HG03135 (cell line): ENCODE measurements around the gene NRG3.

Experiments used
- ATAC-seq: cut with Tn5 transposase; IDR thresholded peaks from one replicate; pipeline ENCODE4 v1.9.1; 2021; ENCODE audit warnings: mild to moderate bottlenecking, moderate library complexity; ENCODE audit not compliant: unreplicated experiment

The NRG3 gene

GRCh38 chr10:81882011-81882410 lies 7.0 kb downstream of the NRG3 start:
- no peak for ATAC-seq

GRCh38 chr10:81884856-81885255 lies 9.9 kb downstream of the NRG3 start:
- no peak for ATAC-seq

- no peak for ATAC-seq
Measured at GRCh38 chr10:81885491-81885890, 10.5 kb downstream of the NRG3 start.

GRCh38 chr10:81886939-81887338 lies 11.9 kb downstream of the NRG3 start:
- no peak for ATAC-seq

- no peak for ATAC-seq
Measured at GRCh38 chr10:81889181-81889769, 14.3 kb downstream of the NRG3 start.

- no peak for ATAC-seq
Measured at GRCh38 chr10:81894616-81895015, 19.6 kb downstream of the NRG3 start.

- ATAC-seq, result no peak
Measured at GRCh38 chr10:81898518-81898917, 23.5 kb downstream of the NRG3 start.

GRCh38 chr10:81900989-81901388 lies 26.0 kb downstream of the NRG3 start:
- ATAC-seq, result no peak

GRCh38 chr10:81903472-81903871 lies 28.5 kb downstream of the NRG3 start:
- no peak for ATAC-seq

GRCh38 chr10:81905161-81905560 lies 30.2 kb downstream of the NRG3 start:
- no peak for ATAC-seq

- no peak for ATAC-seq
Measured at GRCh38 chr10:81909453-81909852, 34.5 kb downstream of the NRG3 start.

GRCh38 chr10:81911328-81911727 lies 36.3 kb downstream of the NRG3 start:
- ATAC-seq, result no peak

GRCh38 chr10:81914736-81915503 lies 39.9 kb downstream of the NRG3 start:
- ATAC-seq, result no peak

- no peak for ATAC-seq
Measured at GRCh38 chr10:81915504-81915897, 40.5 kb downstream of the NRG3 start.

- no peak for ATAC-seq
Measured at GRCh38 chr10:81917666-81918065, 42.7 kb downstream of the NRG3 start.

GRCh38 chr10:81918766-81919165 lies 43.8 kb downstream of the NRG3 start:
- no peak for ATAC-seq

GRCh38 chr10:81920213-81920829 lies 45.3 kb downstream of the NRG3 start:
- no peak for ATAC-seq

GRCh38 chr10:81928119-81928518 lies 53.1 kb downstream of the NRG3 start:
- no peak for ATAC-seq

- no peak for ATAC-seq
Measured at GRCh38 chr10:81943583-81943982, 68.6 kb downstream of the NRG3 start.

GRCh38 chr10:81944609-81945008 lies 69.6 kb downstream of the NRG3 start:
- ATAC-seq, result no peak

- no peak for ATAC-seq
Measured at GRCh38 chr10:81949283-81949682, 74.3 kb downstream of the NRG3 start.

- no peak for ATAC-seq
Measured at GRCh38 chr10:81950358-81950757, 75.4 kb downstream of the NRG3 start.
